Nucleus accumbens (tissue), 56 donors: ENCODE data around the gene LSM5.

ENCODE experiments used
- DNase-seq, 56 donors: peaks; one replicate each; lab custom pipeline; 2025; lab: John Stamatoyannopoulos, UW

The LSM5 gene

DNA sequence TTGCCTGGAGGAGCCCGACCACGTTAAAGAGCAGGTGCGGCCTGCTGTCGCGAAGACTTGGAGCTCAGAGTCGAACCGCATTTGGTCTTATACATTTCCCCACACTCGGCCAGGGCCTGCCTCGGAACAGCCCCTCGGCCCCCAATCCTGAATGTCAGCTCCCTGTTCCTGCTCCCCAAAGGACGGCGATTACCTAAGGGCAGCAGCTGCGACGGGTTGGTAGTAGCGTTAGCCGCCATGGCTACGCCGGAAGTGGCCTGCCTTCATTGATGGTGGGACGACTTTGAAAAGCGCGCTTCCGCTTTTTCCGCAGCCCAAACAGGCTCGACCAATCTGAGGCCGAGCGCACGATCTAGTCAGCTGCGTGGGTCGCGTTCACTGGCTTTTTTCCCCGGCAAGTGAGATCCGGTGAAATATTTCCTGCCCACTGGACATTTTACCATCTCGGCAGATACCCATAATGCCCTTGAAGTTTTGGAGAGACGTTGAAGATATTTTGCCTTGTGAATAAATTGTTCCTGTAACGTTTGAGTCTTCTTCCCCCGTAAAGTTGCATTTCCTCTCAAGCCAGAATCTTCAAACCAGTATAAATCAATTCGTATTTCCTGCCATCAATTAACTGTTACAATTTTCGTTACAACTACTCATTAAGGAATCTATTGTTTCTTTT, at the start of gene LSM5:
Gene LSM5 (minus strand): TSS at position 254 of the 670 bp plus-strand sequence. CDS start 15 bp downstream, at position 239.
- peak in 55 of 56 donors; percentile 26 to 93 (median 82) for DNase-seq

DNA sequence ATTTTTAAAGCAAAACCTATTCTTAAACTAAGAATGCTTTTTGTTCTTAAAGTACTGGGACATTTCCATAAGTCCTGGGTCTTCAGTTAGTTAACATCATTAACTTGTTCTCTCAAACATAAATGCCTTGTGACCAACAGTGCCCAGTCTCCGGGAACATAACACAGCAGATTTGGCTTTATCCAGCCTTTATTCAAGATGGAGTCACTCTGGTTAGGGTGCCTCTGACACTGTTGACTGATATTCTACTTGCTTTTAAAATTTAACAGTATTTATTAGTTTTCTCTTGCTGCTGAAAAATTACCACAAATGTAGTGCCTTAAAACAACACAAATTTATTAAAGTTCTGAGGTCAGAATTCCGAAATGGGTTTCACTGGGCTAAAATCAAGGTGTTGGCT, 49.2 kb upstream of the LSM5 start:
- no peak for DNase-seq

DNA sequence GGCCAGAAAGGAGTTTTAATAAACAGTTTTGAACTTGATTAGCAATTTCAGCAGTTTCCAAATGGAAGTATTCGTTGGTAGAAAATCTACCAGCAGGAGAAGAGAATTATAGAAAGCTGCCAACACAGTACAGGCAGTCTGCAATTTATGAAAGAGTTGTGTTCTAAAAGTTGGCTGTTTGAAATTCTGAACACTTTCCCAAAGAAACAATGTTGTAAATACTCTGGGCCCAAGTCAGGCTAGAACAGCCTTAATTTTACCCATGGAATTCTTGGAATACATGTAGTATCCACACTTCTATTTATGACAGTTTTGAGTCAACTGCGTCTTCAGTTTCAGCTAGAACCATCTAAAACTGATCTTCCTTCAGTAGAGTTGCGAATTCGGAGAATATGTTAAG, 47.6 kb upstream of the LSM5 start:
- DNase-seq, result no peak

DNA sequence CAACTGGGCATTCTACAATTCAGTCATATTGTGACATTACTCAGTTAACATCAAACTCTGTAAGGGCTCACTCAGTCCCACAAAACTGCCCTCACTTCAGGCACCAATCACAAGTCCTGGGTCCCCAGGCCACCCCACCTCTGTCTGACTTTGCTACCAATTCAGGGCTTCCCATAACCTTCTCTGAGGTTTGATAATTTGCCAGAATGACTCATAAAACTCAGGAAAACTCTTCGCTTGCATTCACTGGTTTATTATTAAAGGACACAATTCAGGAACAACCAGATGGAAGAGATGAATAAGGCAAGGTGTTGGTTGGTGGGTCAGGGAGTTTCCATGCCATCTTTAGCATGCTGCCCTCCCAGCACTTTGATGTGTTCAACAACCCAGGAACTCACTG, 46.4 kb upstream of the LSM5 start:
- no peak for DNase-seq

DNA sequence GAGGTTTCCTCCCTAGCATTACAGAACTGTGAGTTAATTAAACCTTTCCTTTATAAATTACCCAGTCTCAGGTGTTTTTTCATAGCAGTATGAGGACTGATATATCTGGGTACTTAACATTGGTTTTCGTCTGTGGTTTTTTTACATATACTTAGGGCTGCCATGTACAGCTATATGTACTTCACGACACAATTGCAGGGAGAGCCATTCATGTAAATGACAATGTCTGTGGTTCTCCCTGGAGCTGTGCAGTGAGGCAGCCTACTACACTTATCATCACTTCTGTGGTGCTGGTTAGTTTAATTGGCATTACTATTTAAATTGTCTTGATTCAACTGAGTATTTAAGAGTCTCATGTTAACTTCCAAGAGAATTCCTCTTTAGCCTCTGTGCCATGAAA, 45.8 kb upstream of the LSM5 start:
- DNase-seq, result no peak

DNA sequence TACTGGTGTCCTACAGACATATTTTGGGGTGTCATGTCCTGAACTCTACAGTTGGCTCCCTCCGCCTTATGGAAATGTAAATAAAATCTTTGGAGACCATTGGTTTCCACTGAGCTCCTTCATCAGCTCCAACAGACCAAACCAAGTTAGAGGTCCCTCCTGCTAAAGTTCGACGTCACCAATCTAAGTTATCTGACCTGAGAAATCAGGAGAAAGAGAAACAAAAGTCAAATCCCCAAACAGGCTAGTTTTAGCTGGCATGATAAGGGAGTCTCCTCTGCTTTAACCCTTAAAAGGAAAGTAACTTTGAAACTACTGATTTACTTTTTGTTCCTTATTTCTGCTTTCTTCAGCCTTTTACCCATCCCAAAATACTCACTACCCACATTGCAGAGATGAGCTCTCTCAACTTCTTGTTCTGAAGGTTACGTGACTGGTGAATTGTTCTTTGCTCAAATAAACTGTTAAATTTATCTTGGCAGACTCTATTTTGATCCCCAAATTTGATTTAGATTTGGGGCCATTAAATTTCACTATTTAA, 45.1 kb upstream of the LSM5 start:
- DNase-seq, result no peak

DNA sequence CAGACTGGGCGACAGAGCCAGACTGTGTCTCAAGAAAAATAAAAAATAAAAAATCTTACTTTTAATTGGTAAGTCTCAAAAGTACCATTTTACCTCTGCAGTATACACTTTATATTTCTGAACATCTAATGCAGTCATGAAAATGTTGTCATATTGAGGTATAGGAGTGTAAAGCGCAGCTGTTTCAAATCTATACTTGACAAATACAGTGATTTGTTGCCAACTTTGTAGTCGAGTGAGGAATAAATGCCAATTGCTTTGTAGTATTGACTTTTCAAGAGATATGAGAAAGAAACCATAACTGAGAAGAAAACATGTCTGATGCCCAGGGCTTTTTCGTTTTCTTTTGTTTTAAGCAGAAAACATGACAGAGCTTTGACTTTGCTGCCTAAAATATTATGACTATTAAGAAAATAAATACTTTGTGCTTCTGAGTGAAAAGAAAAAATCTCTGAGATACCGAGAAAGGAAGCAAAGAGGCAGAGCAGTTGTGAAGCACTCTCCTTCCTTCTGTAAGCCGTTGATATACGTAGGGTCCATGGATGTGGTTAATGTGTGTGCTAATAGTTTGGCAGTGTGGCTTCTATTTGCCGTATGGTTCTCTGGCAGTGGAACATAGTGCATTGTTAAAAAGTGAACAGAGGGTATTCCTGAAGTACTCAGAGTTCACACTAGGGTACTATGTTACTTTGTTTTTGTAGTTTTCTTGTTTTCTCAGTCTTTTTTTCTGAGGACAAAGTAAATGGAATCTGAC, 43.3 kb upstream of the LSM5 start:
- DNase-seq, result no peak

DNA sequence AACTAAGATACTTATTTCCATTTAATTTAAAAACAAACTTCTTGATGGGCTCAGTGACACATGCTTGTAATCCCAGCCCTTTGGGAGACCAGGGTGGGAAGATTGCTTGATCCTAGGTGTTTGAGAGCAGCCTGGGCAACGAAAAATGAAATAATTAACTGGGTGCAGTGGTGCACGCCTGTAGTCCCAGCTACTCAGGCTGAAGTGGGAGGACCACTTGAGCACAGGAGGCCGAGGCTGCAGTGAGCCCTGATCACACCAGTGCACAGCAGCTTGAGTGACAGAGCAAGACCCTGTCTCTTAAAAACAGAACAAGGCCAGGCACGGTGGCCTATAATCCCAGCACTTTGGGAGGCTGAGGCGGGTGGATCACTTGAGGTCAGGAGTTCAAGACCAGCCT, 42.5 kb upstream of the LSM5 start:
- DNase-seq, result no peak

DNA sequence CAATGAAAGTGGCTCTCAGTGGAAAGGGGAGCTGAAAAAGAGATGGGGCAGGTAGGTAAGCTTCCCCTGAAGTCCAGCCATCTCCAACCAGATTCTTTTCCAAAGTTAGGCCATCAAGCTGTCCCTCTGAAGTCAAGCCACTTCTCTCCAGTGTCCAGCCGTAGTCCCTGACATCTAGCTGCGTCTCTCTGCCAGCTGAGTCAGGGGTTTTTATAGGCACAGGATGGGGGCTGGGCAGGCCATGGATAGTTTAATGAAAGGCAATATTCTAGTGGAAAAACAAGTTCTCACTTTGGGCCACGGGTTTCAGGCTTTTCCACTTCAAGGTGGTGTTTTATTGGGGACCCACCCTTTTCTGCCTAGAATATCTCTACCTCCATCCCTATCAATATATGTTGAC, 41.9 kb upstream of the LSM5 start:
- DNase-seq, result no peak

DNA sequence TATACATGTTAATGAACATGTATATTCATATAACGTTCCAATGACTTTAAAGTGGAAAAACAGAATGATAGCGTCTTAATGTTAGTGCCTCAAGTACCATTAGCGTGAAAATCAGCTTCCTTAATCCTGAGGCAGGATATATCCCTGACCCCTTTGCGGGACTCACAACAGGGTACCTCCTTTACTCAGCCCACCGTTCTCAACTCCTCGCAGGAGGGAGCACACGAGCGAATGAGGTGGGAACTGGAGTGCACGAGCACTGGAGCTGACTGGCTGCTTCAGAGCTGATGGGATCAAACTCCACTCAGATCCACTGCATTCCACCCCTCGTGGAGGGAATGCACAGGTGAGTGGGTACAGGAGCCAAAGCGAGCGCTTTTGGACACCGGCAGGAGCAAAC, 41.2 kb upstream of the LSM5 start:
- no peak for DNase-seq

DNA sequence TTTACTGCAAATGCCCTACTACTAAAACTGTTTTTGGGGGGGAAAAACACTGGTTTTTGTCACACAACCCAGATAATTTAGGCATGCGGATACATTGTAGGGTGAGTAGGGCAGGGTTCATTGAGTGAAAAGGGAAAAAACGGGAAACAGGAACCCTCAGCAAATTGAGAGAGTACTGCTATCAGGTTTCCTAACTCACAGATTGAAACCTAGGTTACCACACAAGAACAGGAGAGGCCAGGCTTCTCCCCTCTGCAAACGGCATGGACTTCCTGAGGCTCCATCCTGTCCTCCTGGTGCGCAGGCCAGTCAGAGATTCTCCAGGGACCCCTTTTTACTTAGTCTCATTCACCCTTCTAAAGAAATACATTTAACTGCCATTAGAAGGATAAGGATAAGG, 35.7 kb upstream of the LSM5 start:
- DNase-seq, result no peak

DNA sequence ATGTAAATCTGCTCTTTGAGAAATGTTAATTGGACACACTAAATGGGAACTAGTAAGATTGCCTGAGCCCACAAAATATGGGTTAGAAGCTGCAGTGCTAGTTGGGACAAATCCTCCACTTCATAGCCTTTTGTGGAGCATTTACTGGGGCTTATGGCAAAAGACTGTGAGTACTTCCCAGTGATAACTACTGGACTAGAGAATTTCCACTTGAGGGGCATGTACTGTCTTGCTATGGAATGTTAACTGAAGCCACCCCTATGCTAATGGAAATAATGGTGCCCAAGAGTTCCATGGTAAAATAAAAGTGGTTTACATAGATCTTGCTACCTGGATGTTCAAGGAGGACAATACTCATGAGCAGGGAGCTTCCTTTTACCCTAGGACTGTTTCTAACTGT, 34.5 kb upstream of the LSM5 start:
- no peak for DNase-seq

DNA sequence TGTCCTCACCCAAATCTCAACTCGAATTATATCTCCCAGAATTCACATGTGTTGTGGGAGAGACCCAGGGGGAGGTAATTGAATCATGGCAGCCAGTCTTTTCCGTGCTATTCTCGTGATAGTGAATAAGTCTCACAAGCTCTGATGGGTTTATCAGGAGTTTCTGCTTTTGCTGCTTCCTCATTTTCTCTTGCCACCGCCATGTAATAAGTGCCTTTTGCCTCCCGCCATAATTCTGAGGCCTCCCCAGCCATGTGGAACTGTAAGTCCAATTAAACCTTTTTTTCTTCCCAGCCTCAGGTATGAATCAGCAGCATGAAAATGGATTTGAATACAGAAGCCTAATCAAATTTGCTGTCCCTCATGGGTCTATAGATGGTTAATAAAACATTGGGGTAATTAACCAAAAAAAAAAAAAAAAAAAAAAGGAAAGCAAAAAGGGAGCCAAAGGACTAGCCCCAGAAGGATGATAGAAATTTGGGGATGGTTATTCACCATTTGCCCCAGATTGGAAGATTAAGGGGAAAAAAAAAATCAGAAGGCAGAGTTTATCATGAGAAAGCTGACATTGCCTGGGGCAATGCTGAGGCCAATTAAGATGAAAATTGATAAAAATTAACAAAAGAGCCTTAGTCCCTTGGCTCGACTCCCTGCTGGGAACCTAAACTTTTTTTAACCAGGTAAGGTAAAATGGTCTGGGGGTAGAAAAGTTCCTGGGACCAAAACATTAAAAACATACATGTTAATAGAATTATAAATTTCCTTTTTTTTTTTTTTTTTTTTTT, 32.8 kb upstream of the LSM5 start:
- DNase-seq, result no peak

DNA sequence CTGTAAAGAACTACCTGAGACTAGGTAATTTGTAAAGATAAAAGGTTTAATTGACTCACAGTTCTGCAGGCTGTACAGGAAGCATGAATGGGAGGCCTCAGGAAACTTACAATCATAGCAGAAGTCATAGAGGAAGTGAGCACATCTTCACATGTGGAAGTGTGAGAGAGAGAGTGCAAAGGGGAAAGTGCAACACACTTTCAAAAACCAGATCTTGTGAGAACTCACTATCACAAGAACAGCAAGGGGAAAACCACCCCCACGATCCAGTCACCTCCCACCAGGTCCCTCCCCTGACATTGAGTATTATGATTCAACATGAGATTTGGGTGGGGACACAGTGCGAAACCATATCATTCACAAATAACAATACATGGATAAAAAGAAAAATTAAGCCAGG, 29.6 kb upstream of the LSM5 start:
- DNase-seq, result no peak

DNA sequence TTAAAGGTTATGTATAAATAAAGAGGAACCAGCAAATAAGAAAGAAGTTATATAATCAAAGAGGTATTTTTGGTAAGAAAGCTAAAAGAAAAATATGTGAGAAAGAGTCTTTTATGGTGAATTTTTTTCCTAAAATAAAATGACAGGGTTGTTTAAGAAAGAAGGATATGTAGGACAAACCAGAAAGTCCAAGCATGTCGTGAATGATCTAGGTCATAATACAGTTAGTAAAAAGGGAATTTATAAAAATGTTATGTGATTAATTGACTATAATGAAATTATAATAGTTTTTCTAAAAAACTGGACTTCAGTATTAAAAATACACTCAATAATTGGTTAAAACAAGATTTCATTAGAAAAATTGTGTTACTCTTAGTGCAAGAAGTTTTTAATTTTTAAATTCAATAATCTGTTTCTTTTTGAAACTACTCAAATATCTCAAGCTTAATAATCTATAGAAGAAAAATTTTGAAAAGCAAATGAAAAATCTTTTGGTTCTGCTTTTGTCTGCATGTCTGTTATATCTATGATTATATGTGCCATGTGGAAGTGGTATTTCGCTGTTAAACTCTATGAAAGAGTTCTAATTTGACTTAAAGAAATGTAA, 28.5 kb upstream of the LSM5 start:
- no peak for DNase-seq

DNA sequence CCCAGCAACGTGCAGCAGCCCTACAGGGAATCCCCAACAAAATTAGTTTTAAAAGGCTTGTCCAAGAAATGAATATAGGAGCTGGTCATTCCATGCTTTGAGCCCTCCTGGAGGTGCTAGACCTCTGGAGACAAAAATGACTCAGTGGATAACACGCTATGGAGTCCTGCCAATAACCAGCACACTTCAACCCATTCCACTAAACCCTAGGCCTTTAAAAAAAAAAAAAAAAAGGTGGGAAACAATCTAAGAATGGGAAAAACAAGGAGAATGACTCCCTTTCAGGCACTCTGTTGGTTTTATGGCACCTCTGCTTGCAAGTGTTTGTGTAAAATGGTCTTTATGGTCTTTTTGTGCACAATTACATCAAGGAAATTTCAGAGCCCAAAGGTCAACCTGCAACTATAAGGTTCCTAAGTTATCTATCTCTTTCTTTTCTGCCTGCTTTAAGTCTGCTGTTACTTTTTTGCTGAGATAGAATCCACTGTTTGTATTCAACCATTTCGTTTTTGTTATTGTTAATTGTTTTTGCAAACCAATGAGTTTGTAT, 26.4 kb upstream of the LSM5 start:
- DNase-seq, result no peak

DNA sequence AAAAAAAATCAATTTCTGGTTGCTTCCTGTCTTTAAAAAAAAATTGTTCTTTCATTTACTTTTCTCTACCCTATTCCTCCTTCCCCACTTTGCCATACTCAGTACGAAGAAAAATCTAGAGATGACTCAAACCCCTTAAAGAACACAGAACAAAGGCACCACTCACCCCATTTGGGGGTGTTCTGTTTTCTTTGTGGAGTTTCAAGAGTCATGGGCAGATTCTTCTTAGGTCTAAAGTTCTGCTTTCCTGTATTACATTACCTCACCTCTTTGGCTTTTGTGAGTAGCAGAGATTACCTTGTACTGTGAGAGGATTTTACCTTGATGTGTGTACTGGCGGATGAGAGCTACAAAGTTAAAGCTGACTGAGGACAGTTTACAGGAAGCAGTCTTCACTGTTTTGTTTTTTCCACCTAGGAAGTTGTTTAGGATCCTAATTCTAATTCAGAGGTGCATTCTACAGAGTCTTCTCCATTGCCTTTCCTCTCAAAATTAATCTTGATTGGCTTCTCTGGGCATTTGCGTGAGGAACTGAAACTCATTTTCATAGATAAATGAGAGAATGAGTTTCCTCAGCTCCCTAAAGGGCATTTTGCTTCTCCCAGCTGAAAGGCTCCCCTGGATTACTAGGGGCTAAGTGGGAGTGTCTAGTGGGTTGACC, 25.8 kb upstream of the LSM5 start:
- DNase-seq, result no peak

DNA sequence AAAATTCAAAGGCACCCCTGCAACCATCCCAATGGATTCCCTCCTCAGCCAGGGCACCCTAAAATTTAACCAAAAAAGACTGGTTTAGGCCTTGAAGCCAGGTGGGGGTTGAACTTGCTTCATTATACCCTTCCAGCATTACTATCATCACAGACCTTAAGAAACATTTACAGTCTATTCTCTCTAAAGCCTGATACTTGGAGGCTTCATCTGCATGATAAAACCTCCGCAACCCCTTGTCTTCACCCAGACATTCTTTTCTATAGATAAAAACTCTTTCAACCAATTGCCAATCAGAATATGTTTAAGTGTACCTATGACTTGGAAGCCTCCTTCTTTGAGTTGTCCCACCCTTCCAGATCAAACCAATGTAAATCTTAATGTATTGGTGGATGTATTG, 23.0 kb upstream of the LSM5 start:
- no peak for DNase-seq

DNA sequence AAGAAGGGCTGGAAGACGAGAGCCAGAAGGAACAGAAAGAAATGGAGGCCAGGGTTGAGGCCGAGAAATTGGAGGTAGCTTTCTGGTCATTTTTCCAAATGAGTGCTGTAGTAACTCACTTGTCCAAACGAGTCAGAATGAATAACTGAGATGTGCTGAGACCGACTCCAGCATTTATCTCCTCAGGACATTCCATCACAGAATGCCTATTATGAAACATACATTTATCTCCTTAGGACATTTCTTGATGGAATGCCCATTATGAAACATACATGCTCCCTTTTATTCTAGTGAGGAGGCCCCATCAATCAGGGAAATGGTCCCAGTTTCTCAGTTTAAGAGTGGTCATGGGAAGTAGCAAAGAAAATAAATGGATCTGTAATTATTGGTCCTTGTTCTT, 21.6 kb upstream of the LSM5 start:
- DNase-seq, result no peak

DNA sequence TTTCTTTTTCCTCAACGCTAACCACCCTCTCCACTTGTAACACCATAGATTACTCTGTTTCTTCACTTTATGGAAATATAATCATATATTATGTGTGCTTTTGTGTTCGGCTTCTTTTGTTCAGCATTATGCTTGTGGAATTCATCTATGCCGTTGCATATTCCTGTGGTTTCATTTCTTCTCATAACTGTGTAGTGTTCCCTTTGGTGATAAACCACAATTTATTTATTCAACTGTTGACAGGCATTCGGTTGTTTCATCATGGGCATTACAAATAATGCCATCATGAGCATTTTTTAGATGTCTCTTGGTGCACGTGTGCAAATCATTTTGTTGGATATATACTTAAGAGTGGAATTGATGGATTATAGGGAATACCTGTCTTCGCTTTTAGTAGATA, 17.2 kb upstream of the LSM5 start:
- no peak for DNase-seq
